ENCODE data around the gene IL23R. TPM values are rescaled to one million over a fixed set of nuclear protein-coding genes. Genes with fewer than 3 reads are reported as not detected.

The IL23R gene
- total RNA-seq, 2 donors from 2014 or later, result not detected

- no peaks in the 10 kb centered on the region for H3K4me1 ChIP-seq (ENCODE audit: control insufficient read depth, insufficient read depth, low read length)
- no peak for TF ChIP-seq CTCF (conservative IDR thresholded peaks at IDR 0.05)
- H3K27me3 Mint-ChIP-seq (ENCODE audit: insufficient read depth), result no peaks in the 10 kb centered on the region
Observed at GRCh38 chr1:67120855-67121619, 45.2 kb upstream of the IL23R start.

DNA sequence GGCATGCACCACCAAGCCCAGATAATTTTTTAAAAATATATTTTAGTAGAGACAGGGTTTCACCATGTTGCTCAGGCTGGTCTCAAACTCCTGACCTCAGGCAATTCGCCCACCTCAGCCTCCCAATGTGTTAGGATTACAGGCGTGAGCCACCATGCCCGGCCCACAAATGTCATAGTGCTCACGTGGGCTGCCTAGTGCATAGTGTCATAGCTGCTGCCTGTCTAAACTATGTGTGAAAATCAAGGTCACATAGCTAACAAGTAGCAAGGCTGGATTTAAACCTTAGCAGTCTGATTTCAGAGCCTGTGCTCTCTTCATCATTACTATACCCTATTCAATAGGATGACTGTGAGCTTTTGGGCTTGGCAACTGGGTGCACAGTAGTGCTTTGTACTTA lies 41.8 kb upstream of the IL23R start:
- H3K9me3 ChIP-seq (ENCODE audit: control insufficient read depth, low read length), result peaks cover 8% of the 10 kb centered on the region
- no peak overlapping the region for H3K4me3 Mint-ChIP-seq
- H3K9ac ChIP-seq (ENCODE audit: extremely low read depth, low read length, poor library complexity, severe bottlenecking), result no peak overlapping the region
- no peak overlapping the region for H3K4me3 ChIP-seq (ENCODE audit: low read length)
- H3K36me3 Mint-ChIP-seq (ENCODE audit: low read depth), result no peaks in the 10 kb centered on the region
- no peaks in the 10 kb centered on the region for H3K4me1 ChIP-seq (ENCODE audit: control insufficient read depth, insufficient read depth, low read length)
- peaks cover 3% of the 10 kb centered on the region for H3K27me3 Mint-ChIP-seq (ENCODE audit: insufficient read depth)
- 91% methylated on average over 4 of the region's 4 CpGs for WGBS, 2 experiments (ENCODE audit: insufficient coverage in 1 of 2, insufficient read length in 1 of 2)
- H3K4me1 Mint-ChIP-seq, result peaks cover 9% of the 10 kb centered on the region
- no peaks in the 10 kb centered on the region for H3K9me3 Mint-ChIP-seq
- no peak for TF ChIP-seq CTCF (conservative IDR thresholded peaks at IDR 0.05)
- H3K27ac Mint-ChIP-seq, result no peak overlapping the region
- H3K36me3 ChIP-seq (ENCODE audit: control insufficient read depth, insufficient read depth, low read length), result no peaks in the 10 kb centered on the region
- H3K27ac ChIP-seq (ENCODE audit: low read depth, low read length), result no peak overlapping the region
- no peak for DNase-seq
- H3K27me3 ChIP-seq (ENCODE audit: control insufficient read depth, insufficient read depth, low read length, poor library complexity, severe bottlenecking), result peaks cover 4% of the 10 kb centered on the region

More at GRCh38 chr1:67120855-67121619, 45.2 kb upstream of the IL23R start:
- Mint-ChIP-seq H3K9me3 (no peaks in the 10 kb centered on the region), H3K4me3 (no peak overlapping the region), H3K36me3 (ENCODE audit: low read depth) (no peaks in the 10 kb centered on the region), H3K4me1 (peaks cover 1% of the 10 kb centered on the region), H3K27ac (no peak overlapping the region)
- H3K27me3 ChIP-seq (ENCODE audit: control insufficient read depth, insufficient read depth, low read length, poor library complexity, severe bottlenecking), result peaks cover 6% of the 10 kb centered on the region
- H3K9me3 ChIP-seq (ENCODE audit: control insufficient read depth, low read length), result peaks cover 8% of the 10 kb centered on the region
- no peak overlapping the region for H3K4me3 ChIP-seq (ENCODE audit: low read length)
- 90 to 100% methylated on average over 1 to 4 of the region's 4 CpGs for WGBS, 2 experiments (ENCODE audit: insufficient coverage in 1 of 2, insufficient read length in 1 of 2)
- H3K36me3 ChIP-seq (ENCODE audit: control insufficient read depth, insufficient read depth, low read length), result no peaks in the 10 kb centered on the region
- no peak overlapping the region for H3K27ac ChIP-seq (ENCODE audit: low read depth, low read length)
- H3K9ac ChIP-seq (ENCODE audit: extremely low read depth, low read length, poor library complexity, severe bottlenecking), result no peak overlapping the region
- DNase-seq, result no peak

DNA sequence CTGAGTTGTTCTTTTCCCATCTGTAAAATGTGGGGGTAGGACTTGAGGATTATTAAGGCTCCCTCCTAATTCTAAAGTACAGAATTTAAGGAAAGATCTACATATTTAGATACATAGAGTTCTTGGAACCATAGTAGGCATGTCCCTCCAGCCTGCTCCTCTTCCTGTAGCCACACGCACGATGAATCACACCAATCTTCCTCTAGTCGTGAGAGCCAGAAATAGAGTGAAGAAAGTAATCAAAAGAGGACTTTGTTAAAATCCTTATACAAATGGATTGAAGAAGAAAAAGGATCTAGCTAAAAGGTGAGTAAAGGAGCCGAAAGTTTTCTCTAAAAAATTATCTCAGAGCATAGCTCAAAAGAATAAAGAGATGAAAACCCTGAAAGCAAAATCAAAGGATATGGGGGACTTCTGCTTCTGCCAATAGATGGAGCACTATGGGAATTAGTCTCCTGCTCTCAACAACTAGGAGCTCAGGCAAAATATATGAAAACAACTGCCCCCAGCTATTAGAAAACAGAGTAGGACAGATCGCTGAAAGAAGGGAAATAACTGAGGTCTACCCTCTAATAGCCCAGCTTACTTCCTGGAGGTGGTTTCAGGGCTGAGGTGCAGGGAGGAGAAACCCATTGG lies 40.0 kb upstream of the IL23R start:
- no peak for DNase-seq
- peaks cover 9% of the 10 kb centered on the region for H3K4me1 Mint-ChIP-seq
- no peak overlapping the region for H3K27ac Mint-ChIP-seq

More for the DNA sequence above, 40.0 kb upstream of the IL23R start:
- H3K27ac ChIP-seq (ENCODE audit: low read depth, low read length), result no peak overlapping the region
- TF ChIP-seq CTCF (conservative IDR thresholded peaks at IDR 0.05), result peak; percentile 47
- H3K9me3 ChIP-seq (ENCODE audit: control insufficient read depth, low read length), result peaks cover under 1% of the 10 kb centered on the region
- H3K4me1 ChIP-seq (ENCODE audit: control insufficient read depth, insufficient read depth, low read length), result no peaks in the 10 kb centered on the region
- H3K9ac ChIP-seq (ENCODE audit: extremely low read depth, low read length, poor library complexity, severe bottlenecking), result no peak overlapping the region
- WGBS, 2 experiments (ENCODE audit: insufficient coverage in 1 of 2, insufficient read length in 1 of 2), result 91 to 93% methylated on average over 3 to 5 of the region's 5 CpGs
- Mint-ChIP-seq H3K36me3 (ENCODE audit: low read depth) (no peaks in the 10 kb centered on the region), H3K4me3 (no peak overlapping the region), H3K27me3 (ENCODE audit: insufficient read depth) (peaks cover 3% of the 10 kb centered on the region), H3K9me3 (no peaks in the 10 kb centered on the region)
- H3K36me3 ChIP-seq (ENCODE audit: control insufficient read depth, insufficient read depth, low read length), result no peaks in the 10 kb centered on the region
- no peaks in the 10 kb centered on the region for H3K27me3 ChIP-seq (ENCODE audit: control insufficient read depth, insufficient read depth, low read length, poor library complexity, severe bottlenecking)
- no peak overlapping the region for H3K4me3 ChIP-seq (ENCODE audit: low read length)
